ENCODE data around the gene MYO10.

MYO10 gene

DNA sequence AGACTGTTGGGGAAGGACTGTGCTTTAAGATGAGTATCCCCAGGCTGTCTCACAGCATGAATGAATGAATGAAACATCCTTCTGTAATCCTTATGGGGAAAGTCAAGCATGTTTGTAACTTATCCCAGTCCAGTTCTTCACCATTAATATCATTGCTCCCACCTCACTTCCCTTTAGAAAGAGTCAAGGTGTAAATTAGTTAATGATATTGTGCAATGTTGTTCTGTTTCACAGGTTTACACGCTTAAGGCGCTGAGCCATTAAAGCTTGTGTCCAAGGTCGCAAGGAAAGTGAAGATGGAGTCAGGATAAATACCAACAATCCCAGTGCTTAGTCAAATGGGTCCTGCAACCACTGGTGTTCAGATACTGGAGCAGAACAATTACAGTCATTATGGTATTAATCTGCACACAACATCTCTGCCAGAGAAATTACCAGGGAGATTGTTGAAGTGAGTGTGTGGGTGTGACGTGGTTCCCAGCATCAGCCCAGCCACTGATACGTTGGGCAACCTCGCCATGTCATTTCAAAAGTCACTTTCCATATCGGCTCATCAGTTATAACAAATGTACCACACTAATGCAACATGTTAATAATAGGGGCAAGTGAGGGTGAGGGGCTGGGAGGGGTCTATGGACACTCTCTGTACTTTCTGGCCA is 1.5 kb upstream of the MYO10 start:
- DNase-seq = no peak

DNA sequence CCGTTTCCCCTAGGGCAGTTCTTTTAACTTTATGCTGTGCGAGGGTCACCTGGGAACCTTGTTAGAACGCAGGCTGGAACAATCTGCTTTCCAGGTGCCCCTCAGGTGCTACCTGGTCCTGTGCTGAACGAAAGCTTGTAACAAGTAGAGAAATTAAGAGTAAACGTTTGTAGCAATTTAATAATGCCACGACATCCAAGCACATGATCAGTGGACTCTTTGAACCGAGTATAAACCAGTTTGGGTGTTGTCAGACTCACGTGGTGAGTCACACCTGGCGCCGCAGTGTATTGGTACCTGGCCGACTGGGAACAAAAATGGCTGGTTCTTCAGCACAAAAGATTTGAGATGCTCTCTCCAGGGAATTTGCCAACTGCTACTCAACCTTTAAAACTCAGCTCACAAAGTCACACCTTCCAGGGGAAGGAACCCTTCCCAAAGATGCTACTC is 926 bp upstream of the MYO10 start:
- DNase-seq = no peak

DNA sequence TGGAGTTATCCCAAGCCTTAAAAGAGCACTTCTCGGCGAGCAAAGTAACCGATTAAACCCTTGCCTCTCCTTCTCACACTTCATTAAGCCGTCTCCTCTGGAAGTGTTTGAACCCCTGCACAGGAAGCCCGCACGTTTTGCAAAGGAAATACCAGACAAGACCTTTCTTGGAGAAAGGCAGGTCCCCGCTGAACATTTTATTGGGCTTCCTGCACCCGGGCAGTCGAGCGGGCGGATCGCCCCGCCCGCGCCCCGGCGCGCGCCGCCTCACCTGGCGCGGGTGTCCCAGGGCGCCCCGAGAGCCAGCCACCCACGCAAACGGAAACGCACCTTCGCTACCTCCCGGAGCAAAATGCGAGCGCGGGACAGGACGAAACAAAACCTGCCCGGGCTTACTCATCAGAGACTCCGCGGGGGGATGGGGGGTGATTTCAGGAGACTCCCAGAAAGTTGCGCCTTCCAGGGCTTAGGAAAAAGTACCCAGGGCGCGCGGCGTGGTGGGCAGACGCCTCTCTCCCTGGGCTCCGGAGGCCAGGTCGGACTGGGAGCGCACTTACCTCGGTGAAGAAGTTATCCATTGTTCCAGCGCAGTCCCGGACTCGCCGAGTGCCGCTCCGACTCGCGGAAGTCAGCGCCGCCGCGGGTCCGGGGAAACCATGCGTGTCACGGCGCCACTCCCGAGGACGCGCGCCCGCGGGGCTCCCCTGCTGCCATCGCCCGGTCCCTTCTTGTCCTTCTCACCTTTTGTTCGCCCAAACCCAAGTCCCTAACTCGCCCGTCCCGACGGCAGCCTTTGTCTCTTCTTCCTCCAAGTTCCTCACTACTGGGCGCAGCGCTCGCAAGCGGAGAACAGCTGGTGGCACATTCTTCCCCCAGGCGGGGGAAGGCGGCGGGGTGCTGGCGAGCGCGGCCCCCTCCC is 598 bp downstream of the MYO10 start:
- DNase-seq = peak in 1 of 2 donors; percentile 56

DNA sequence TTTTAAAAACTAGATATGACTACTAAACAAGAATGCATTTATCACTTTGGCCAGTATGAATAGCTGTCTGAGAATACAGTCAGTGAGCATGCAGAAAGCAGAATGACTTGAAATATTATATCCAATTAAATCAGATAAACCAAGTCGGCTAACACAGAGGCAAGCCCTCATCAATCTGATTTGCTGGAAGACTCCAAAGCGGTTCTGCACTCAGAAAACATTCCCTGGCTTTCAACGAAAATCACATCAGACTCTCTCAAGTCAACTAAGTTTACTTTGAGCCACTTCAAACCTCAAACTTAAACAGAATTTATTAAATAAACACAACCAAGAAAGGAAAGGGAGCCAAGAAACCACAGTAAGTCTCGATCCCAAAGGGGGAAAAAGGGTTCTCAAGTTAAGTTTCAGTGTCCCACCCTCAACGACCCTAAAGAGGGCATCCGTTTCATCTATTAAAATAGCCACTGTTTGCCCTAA is 1.4 kb downstream of the MYO10 start:
- DNase-seq = no peak

DNA sequence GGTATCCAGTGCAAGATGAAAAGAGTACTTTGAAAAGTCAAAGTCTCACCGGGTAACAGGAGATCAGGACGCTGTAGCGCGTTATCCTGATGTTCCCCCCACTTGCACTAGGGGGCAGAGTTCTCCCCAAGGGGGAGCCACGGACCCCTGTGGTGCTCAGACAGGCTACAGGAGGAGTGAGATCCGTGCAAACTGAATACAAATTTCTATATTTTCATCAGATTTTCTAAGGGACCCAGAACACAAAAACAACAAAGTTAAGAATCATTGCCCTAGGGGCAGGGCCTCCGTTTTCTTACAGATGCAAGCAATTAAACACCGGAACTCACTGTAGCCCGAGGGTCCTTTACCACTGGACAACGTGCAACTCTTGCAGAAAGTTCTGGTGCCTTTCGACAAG is 2.0 kb downstream of the MYO10 start:
- peak in 1 of 2 donors; percentile 58 for DNase-seq

DNA sequence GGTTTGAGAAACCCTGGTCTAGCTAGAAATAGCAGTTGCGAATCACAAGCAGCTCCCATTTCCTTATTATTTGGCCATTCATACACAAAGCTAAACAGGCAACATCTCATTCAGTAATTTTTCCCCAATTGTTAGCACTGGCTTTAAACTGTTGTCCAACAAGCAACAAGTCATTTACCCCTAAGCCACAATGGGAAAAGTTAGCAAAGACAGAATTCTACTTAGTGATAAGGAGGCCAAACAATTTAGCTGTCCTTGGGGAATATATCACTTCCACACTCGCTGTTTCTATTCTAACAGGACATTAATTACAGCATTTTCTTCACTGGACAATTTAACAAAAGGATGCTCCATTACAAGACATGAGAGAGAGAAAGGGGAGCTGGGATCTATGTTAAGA is 2.8 kb downstream of the MYO10 start:
- DNase-seq = no peak

DNA sequence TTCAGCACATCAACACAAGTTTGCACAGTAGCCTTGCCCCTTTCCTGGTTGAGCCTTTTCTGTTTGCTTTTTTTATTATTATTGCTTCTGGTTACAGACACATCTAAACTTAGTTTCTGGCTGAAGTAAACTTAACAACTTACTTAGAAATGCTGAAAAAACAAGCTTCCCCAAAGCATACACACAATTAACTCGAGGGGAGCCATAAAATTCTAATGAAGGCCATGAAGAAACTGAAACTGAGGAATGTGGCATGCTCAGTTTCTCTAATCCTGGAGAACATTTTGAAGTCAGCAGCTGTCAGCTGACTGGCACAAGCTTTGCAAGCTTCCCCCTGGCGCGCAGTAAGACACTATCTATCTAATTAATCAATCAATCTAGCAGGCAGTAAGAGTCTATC is 3.7 kb downstream of the MYO10 start:
- no peak for DNase-seq

DNA sequence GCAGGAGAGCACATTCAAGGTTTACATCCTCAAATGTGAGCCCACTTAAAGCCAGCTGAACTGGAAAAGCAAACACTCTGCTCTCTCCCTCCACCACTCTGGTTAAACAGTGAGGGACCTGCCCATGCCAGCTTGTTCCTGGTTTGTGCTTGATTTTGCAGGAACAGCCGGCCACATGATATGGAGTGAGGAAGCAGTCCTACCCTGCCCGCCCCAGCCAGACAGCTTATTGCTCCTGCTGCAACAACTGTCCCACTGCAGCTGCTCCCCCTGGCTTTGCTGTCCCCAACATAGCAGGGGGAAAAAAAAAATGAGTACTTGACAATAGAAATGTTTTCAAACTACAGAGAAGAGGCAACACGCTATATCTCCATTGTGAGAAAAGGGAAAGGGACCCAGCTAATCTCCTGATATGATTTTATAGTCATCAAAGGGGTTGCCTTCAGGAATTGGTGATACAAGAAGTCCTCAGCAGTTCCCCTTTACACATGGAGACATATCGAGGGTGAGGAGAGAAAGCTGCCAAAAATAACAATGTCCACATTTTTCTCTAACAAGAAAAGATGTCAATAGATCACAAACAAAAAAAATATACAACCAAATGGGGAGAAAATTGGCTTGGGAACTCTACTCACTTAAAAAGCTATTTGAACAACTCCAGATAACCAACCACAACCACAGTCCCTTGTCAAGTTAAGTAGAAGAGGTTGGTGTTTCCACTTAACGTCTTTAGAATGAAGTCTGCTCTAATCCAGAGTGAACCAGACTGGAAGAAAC is 4.6 kb downstream of the MYO10 start:
- no peak for DNase-seq

DNA sequence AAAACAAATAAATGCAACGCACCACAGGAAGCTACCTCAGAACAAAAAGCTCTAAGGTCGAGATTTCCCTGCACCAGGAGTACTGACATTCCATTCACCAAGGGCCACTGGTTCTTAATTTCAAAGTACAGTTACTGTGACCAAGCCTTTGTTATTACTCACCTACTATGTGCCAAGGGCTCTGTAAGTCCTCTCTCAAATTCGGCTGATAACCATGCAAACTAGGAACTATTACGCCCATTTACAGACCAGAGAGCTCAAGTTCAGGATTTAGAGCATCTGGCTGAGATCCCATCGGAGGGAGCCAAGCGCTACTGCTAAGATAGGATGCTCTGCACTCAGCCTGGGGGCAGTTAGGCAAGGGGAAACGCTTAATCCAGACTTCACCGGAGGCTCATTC is 5.6 kb downstream of the MYO10 start:
- DNase-seq = no peak

DNA sequence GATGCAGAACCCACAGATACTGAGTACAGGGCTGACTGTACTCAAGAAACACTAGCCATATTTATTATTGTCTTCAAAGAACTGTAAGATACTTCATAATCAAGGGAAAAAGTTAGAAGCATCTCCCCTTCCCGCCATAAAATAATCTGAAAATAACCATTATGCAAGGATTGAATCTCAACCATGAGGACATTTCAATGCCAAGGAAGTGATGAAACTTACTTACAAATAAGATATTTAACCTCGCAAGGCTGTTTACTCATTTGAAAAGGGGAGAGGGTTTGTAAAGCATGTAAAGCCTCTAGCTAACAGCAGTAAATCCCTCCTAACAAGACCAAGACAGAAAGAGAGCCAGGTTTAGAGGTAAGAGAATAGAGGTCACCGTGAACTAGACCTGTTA is 6.3 kb downstream of the MYO10 start:
- no peak for DNase-seq

DNA sequence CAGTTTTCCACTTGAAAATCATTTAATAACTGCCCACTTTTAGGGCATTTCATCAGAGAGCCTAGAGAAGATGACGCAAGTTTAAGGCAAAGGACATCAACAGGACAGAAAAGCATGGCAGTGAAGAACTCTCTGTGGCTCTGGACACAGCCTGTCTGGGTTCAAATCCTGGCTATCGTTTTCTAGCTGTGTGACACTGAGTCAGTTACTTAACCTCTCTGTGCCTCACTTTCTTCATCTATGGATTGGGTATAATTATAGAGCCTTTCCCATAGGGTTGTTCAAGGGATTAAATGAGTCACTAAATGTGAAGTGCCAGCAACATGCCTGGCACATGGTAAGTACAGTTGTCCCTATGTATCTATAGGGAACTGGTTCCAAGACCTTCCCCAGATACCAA is 6.7 kb downstream of the MYO10 start:
- no peak for DNase-seq

DNA sequence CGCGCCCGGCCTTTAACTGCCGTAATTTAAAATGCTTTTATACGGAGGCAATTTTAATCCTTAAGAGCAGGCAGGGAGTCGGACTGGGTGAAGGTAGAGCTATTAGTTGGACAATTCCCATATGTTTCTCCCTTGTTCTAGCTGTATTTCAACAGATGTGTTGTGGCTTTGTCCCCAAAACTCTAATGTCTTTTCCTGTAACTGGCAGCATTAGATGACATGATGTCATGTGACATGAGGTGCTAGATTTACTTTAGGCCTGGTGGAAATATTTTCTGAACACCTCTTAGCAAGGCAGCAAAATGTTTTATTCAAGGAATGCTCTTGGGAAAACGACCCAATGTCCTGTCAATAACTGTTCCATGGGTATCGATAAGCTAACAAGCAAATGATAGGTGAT is 8.5 kb downstream of the MYO10 start:
- no peak for DNase-seq

DNA sequence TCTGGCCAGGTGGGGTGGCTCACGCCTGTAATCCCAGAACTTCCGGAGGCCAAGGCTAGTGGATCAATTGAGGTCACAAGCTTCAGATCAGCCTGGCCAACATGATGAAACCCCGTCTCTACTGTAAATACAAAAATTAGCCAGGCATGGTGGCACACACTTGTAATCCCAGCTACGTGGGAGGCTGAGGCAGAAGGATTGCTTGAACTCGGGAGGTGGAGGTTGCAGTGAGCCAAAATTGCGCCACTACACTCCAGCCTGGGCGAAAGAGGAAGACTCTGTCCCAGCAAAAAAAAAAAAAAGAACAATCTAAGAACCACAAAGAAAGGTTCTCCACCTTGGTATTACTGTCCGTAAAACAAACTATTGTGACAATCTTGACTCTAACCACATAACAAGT is 9.7 kb downstream of the MYO10 start:
- DNase-seq = no peak

DNA sequence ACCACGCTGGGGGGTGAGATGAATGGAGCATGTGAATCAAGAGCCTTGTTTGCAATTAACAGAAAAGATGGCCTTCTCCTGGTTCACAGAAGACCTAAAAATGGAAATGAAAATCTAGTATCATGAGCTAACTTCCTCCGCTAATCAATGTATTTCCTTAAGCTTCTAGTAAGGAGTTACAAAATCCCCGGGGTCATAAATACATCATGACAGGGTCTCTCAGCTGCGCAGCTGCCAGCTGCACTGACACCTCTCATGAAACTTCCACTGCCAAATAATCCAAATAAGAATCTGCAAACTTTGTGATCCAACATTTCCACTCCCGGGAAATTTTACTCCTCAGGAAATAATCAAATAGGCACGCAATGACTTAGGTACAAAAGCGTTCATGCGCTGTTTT is 11.9 kb downstream of the MYO10 start:
- DNase-seq = no peak

DNA sequence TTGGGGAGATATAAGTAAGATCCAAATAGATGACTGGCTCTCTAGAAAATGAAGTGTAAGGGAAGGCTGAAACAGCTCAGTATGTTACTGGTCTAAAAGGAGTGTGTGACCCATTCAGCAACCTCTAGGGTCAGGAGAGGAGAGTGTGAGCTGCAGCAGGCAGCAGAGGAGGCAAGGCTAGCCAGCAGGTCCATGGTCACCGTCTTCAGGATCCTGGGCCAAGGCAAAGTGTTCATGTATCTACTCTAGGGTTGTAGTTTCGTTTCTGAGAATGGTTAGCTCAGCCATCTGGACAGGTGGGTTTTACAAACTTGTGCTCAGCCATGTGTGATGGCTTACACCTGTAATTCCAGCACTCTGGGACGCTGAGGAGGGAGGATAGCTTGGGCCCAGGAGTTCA is 13.7 kb downstream of the MYO10 start:
- DNase-seq = no peak

DNA sequence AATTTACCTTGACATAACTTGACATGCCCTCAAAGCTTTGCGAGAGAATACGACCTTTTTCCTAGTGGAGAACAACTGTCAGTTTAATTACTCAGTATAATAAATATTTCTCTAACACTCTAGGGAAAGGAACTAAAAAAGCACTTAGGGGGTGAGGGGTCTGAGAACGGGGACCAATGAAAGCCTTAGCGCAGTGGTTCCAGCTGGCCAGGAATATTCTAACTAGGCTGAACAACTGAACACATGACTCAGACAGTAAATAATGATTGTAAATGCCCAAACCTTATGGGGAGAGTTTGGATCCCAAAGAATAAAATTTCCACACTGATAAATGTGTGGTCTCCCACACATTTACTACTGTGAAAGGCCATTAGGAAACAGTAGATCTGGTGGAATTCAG is 14.9 kb downstream of the MYO10 start:
- DNase-seq = no peak

DNA sequence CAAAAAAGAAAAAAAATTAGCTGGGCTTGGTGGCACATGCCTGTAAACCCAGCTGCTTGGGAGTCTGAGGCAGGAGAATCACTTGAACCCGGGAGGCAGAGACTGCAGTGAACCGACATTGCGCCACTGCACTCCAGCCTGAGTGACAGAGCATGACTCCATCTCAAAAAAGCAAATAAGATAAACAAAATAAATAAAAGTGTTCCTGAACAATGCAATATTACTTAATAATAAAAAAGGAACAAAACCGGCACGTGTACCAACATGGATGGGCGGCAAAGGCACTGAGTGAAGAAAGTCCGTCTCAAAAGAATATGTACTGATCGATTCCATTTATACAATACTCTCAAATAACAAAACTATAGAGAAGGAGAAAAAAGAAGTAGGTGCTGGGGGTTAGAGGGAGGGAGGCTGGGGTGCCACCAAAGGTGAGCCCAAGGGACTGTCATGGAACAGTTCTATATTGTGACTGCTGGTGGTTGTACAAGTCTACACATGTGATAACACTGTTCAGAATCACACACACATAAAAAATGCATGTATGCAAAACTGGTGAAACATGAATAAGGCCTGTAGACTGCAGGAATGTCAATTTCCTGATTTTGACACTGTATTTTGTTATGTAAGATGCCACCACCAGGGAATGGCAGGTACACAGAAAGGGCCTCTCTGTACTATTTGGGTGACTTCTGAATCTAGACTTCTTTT is 15.8 kb downstream of the MYO10 start:
- no peak for DNase-seq

DNA sequence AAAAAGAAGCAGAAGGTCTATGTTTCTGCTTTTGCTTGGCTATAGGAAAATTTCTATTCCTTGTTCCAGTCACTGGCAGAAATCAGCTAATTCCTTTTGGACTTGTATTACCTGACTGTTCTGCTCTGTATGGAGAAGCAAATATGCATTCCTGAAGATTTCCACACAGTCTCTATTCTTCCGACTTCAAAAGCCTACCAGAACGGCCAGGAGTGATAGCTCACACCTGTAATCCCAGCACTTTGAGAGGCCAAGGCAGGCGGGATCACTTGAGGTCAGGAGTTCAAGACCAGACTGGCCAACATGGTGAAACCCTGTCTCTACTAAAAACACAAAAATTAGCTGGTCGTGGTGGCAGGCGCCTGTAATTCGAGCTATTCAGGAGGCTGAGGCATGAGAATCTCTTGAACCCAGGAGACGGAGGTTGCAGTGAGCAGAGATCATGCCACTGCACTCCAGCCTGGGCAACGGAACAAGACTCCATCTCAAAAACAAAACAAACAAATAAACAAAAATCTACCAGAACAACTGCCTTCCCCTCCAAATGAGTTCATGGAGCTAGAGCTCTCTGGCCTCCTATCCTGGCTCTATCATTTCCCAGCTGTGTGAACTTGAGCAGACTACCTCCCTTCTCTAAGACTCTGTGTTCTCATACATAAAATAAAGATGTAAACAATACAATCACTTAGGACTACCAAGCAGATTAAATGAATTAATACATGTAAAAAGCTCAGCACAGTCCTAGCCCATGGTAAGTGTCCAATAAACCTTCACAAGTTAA is 17.0 kb downstream of the MYO10 start:
- no peak for DNase-seq

DNA sequence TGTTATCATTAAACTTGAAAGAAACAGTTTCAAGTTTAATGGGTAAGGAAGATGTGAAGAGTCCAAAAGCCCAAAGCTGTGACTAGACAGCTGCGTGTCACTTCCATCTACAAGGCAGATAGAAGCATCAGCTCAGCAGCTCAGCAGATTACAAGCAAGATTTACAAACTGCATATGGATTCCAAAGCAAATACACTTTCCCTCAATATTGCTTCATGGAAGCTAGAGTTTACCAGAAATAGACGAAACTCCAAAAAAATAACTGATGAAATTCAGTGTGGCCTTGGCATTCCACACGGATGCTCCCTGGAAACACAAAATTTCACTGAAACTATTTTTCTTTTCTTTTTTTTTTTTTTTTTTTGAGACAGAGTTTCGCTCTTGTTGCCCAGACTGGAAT is 17.9 kb downstream of the MYO10 start:
- no peak for DNase-seq

DNA sequence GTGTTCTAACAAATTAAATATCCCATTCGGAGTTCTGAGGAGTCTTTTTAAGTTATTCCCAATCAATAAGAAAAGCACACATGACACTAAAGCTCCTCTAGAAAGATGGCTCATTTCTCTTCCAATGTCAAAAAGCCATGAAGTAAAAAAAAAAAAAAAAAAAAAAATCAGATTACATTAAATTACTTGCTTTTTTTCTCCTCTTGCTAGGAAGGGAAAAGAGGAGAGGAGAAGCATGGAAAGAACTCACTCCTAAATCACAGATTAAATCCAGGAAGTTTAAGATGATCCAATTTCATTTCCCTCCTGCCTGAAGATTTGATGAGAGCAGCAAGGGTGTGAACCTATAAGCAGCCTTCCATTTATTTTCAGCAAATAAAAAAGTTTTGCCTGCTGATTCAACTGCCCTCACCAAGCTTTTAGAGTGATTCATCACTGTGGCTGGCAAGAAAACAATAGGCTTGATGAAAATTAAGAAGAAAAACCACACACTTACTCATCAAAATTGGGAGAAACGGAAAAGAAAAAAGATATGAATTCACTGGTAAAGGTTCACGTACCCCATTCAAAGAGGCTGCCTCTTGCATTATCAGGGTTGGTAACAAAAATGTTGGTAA is 19.7 kb downstream of the MYO10 start:
- DNase-seq = no peak

DNA sequence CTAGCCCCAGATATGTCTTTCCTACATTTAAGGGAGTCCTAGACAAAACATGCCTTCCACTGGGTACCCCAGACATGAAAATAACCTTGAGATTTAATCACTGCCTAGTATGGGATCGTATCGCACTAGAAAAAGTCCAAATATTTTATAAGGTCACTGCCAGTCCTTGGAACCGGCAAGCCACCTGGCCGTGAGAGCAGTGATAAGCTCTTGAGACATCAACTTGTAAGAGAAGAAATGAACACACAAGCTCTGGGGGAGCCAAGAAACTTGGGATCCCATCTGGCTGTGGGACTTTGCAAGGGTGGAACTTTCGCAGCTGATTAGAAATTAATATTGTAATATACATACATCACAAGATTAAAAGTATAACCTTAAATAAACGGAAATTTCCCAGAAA is 21.5 kb downstream of the MYO10 start:
- no peak for DNase-seq

DNA sequence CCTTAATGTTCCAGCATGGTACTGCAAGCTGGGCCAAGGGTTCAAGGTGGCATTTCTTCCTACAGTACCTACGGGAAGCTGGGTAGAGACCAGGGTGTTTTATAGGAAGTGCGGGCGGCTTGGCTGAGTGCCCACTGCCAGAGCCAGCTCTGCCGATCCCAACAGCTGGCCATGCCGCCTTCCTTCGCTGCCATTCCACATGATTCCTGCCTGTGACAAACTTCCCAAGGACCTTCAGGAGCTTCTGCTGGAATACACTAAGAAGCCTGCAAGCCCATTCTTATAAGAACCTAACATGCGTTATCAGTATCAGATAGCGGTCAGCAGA is 22.0 kb downstream of the MYO10 start:
- DNase-seq = no peak
